Hepatic stellate cell (primary cell): Measurements from ENCODE around the gene SPSB1.

ENCODE experiments used
- DNase-seq: peaks from one replicate; pipeline ENCODE4 v3.0.0; 2011; ENCODE audit warnings: low spot score

The SPSB1 gene

DNA sequence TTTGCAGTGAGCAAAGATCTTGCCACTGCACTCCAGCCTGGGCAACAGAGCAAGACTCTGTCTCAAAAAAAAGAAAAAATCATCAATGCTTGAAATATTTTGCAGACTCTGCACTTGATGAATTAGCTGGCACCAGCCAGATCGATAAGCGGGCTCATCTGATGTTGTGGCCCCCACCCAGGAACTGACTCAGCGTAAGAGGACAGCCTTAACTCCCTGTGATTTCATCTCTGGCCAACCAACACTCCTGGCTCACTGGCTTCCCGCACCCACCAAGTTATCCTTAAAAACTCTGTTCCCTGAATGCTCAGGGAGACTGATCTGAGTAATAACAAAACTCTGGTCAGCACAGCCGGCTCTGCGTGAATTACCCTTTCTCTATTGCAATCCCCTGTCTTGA is 98.9 kb downstream of the SPSB1 start:
- DNase-seq: no peak

DNA sequence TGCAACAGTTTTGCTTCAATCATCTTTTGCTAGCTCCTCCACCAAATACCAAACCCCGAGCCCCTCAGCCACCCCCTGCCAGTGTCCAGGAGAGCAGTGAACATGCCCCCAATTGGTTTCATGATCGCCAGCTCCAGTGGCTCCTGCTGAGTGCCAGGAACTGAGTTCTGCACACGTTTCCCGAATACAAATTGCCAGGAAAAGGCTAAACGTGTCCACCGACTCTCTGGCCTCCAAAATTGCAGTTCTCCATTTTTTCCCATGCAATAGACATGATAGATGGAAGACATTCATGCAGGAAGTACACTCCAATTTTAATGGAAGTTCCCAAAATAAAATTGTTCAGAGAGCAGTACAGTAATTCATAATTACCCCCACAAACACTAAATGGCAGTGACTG is 101.3 kb downstream of the SPSB1 start:
- no peak for DNase-seq

- DNase-seq: no peak
Measured at GRCh38 chr1:9395018-9395417, 102.3 kb downstream of the SPSB1 start.

DNA sequence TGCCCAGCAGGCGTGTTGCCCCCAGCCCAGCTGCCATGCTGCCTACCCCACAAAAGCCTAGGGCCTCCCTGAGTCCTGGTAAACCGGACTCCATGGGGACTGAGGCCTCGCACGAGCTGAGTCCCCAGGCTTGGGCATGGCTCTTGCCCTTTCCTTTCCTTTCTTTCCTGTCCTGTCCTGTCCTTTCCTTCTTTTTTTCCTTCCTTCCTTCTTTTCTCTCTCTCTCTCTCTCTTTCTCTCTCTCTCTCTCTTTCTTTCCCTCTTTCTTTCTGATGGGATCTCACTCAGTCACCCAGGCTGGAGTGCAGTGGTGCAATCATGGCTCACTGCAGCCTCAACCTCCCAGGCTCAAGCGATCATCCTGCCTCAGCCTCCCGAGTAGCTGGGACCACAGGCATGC is 104.4 kb downstream of the SPSB1 start:
- DNase-seq: no peak

DNA sequence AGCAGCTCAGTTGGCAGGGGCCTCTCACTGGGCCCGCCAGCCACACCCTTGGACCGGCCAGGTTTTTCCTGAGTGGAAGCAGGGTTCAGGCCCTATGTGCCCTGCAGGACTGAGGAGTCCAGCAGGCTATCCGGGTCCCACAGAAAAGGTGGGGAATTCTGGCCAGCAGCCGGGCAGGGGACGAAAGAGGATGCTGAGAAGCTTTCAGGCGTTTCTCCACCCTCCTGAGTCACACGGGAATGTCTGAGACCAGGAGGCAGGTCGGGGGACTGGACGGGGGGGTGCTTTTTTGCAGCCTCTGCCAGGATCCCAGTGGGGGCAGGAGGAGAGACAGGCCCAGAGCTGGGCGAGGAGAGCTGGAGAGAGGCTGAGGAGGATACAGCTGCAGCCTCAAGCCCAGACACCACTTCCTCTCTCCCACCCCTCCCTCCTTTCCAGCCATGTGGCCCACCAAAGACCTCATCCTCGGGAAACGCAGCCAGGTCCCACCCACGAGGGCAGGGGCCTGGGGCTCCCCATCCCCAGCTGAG is 105.4 kb downstream of the SPSB1 start:
- peak; percentile 72 for DNase-seq

DNA sequence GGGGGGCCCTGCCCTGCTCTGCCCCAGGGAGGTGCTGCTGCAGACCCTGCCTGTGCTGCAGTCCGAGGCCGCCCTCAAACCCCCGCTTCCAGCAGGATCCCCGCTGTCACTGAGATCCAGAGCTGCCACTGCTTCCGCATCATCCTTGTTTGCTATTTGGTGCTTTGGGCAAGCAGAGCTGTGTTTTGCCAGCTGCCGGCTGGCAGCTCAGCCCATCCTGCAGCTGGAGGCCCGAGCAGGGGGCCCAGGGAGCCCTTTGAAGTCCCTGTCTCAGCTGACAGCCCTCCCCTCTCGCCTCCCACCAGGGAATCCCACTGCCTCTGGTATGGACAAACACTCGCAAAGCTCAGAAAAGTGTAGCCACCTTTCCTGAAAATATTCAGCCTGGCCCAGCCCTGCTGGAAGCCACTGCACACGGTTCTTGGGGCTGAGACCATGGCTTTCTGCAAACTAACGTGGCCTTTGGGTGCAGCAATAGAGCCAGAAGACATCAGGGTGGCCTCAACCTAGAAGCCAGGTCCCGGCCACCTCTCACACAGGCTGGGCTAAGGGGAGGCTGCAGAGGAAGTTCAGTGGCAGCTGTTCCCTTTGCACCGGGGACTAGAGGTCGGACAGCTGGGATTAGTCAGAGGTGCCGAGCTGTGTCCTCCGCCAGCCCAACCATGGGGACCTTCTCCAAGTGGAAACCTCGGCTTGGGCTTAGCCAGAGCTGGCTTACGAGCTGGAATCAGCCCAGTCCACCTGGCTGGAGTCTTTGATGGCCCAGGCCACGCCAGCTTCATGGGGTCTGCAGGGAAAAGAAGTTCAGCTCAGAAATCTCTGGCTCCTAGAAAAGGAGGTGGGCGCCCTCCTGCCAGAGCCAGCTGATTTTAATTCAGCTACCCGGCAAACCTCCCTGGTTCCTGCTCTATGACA is 107.1 kb downstream of the SPSB1 start:
- peak; percentile 72 for DNase-seq

DNA sequence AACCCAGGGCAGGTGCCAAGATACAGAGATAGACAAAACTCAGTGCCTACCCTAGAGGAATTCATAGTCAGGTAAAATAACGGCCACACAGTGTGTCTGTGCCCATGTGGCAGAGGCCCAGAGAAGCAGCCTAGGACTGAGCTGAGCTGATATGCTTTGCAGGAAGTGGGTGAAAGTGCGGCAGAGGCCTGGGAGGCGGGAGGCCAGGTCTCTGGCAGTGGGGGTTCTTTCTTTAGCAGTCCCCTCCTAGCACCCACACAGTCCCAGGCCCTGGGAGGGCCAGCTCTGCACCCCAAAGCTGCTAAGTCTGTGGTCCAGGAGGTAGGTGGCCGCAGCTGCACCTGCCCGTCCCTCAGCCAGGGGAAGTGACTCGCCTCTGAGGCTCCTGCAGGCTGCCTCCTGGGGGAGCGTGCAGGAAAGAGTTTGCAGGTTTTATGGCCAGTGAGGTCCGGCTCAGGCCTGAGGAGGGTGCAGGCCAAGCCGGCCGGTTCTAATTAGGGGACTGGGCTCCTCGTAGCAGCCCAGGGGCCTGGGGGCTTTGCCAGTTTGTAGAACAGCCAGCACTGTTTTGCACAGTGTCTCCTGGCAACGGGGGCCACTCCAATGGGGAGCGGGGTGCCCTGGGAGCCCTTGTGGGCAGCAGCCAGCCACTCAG is 107.9 kb downstream of the SPSB1 start:
- DNase-seq: no peak

DNA sequence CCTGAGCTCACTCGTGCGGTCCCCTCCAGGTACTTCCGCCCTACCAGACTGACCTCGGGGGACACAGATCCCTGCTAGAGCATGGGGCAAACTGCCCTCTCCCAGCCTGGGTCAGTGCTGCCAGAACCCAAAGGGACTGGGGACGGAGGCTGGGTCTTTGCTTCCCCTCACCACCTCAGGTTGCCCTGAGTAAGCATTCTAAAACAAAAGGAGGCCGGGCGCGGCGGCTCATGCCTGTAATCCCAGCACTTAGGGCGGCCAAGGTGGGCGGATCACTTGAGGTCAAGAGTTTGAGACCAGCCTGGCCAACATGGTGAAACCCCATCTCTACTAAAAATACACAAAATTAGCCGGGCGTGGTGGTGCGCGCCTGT is 108.4 kb downstream of the SPSB1 start:
- DNase-seq: no peak

DNA sequence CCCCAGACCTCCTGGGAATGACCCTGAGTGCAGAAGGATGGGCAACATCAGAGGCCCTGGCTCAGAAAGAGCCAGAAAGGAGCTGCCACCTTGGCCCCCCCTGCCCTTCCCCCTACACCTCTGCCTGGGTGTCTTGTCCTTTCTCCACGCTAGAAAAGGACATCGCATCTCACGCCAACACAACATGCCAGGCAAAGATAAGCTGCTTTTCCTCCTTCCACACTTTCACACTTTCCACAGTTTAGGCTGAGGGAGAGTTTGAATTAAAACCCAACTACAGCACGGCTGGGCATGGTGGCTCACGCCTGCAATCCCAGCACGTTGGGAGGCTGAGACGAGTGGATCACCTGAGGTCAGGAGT is 109.5 kb downstream of the SPSB1 start:
- DNase-seq: no peak

GRCh38 chr1:9402717-9403225 is 110.1 kb downstream of the SPSB1 start:
- DNase-seq: no peak

GRCh38 chr1:9404117-9404914 is 111.6 kb downstream of the SPSB1 start:
- DNase-seq: no peak

DNA sequence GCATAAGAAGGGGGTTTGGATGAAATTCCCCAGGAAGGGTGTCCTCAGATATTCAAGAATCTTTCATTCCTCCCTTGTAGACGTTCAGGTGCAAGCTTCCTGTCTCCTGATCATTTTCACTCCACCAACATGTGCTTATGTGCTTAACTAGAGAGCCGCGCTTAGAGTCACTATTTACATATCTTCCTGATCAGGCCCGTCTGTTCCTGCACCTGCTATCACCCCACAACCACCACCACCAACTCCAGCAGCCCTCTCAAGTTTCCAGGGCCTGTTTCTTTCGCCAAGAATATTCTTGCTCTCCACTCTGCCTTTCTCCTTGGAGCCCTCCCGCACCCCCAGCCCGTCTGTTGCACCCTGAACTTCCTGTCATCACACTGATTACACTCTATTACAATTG is 113.4 kb downstream of the SPSB1 start:
- no peak for DNase-seq

DNA sequence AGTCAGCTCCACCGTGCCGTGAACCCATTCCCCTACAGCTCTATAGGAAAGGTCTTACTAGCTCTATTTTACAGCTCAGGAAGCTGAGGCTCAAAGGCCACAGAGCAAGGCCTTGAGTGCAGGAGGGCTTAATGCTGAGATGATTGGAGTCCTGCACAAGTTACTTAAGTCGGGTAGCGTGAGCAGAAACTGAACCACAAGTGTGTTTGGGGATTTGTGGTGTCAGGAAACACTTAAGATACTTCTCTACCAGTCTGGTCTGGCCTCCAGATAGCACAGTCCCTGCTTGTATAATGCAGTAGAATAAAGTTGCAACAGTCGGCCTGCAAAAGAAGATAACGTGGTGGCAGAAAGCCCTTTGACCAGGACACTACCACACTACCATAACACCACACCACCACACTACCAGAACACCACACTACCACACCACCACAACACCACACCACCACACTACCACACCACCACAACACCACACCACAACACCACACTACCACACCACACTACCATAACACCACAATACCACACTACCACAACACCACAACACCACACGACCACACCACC is 118.1 kb downstream of the SPSB1 start:
- peak; percentile 30 for DNase-seq

DNA sequence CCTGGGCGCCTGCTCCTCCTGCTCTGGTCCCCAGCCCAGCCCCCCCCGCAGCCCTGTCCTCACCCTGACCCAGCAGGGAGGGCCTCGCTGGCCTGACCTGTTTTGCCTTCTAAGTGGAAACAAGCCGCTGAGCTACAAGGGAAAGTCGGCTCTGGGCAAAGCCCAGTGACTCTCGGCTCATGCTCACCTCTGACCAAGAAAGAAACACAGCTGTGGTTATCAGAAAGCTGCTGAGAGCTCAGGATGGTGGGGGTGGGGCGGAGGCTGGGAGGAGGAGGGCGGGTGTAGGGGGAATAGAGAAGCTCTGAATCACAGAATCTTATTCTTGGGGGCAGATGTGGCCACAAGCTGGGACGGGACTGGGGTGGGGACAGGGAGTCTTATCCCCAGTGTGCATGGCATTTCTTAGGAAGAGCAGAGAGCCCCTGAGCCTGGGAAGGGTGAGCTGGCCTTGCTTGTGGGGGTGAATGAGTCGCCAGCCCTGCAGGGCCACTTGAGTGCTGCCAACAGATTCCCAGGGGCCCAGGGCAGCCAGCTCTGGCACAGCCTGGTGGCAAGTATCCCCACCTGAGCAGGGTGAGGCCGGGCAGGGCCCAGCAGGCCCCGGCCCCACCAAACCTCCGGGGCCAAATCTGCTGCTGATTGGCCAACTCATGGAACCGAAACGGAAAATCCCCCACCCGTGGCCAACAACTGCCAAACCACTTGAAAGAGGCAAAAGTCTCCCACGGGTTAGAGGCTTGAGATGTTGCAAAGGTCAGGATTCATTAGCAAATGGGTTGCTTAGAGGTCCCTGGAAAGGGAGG is 120.6 kb downstream of the SPSB1 start:
- peak; percentile 96 for DNase-seq

DNA sequence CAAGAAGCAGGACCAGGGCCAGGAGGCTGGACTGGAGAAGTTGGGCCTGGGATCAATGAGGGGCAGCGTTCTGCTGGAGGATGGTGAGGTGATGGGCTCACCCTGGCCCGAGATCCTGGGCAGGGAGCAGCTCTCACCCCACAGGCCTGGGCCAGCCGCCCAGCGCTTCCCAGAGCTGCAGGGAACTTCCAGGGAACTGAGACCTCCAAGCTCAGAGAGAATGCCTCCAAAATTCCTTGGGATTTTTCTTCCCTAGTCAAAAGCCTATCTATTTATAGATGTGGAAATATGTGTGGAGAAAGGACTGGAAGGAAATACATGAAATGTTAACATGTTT is 121.2 kb downstream of the SPSB1 start:
- DNase-seq: peak; percentile 84

DNA sequence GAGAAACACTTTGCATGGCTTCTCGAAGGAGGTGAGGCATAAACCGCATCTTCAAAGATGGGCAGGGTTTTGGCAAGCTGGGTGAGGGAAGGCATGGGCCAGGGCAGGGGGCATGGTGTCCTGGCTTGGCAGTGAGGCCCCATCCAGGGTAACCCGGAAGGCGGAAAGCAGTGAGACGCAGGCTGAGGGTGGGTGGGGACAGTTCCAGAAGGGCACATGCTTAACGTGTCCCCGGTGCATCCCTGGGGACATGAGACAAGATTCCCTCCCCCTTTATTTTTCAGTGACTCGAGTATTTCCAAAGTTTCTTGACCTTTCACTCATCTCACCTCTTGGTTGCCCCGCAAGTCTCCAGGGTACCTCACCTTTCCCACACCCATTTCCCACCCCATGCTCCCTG is 123.8 kb downstream of the SPSB1 start:
- DNase-seq: no peak

GRCh38 chr1:9416918-9417500 is 124.3 kb downstream of the SPSB1 start:
- no peak for DNase-seq

GRCh38 chr1:9417695-9418094 is 125.0 kb downstream of the SPSB1 start:
- DNase-seq: no peak

- DNase-seq: no peak
Measured at GRCh38 chr1:9418851-9419250, 126.2 kb downstream of the SPSB1 start.
